GM12875 (cell line): ENCODE results near the gene ASTN2.

ENCODE experiments used
- H3K4me3 ChIP-seq: one replicate; pipeline ENCODE4 v1.5.1; 2011; ENCODE audit warnings: low read depth, low read length, control low read depth
- CTCF ChIP-seq: IDR thresholded peaks from 2 replicates; pipeline ENCODE4 v1.5.1; 2011; ENCODE audit warnings: low read depth, mild to moderate bottlenecking, control low read depth, inconsistent platforms, low read length, moderate library complexity, borderline replicate concordance; ENCODE audit not compliant: insufficient read depth

The ASTN2 gene

GRCh38 chr9:116704470-116704869, 710.4 kb downstream of the ASTN2 start:
- no peak overlapping the region for H3K4me3 ChIP-seq
- TF ChIP-seq CTCF: no peak

- no peak for TF ChIP-seq CTCF
- no peak overlapping the region for H3K4me3 ChIP-seq
These were observed 711.2 kb downstream of the ASTN2 start for GRCh38 chr9:116703634-116704033.

GRCh38 chr9:116701940-116702642, 712.8 kb downstream of the ASTN2 start:
- no peak for TF ChIP-seq CTCF

GRCh38 chr9:116700882-116701865, 713.7 kb downstream of the ASTN2 start:
- H3K4me3 ChIP-seq: no peak overlapping the region

More at GRCh38 chr9:116701940-116702642, 712.8 kb downstream of the ASTN2 start:
- no peak overlapping the region for H3K4me3 ChIP-seq

GRCh38 chr9:116700279-116700678, 714.6 kb downstream of the ASTN2 start:
- no peak overlapping the region for H3K4me3 ChIP-seq
- no peak for TF ChIP-seq CTCF

More at GRCh38 chr9:116700882-116701865, 713.7 kb downstream of the ASTN2 start:
- no peak for TF ChIP-seq CTCF

GRCh38 chr9:116697887-116698286, 717.0 kb downstream of the ASTN2 start:
- H3K4me3 ChIP-seq: no peak overlapping the region
- TF ChIP-seq CTCF: no peak
